ENCODE results near the gene KDM3B. TPM values are rescaled to one million over a fixed set of nuclear protein-coding genes. Genes with fewer than 3 reads are reported as not detected.
A peak's percentile ranks its signal among the peaks of the same experiment; 100 is the strongest.

The KDM3B gene
- total and polyA plus RNA-seq, 9 of the 15 experiments (the other 6 are each of a cell fraction or from before 2014, with no cell fraction given): 13.8 to 62.8 (median 41.9) TPM

GRCh38 chr5:138464388-138465260 is 112.1 kb downstream of the KDM3B start (continued):
- TF ChIP-seq ZBTB40 (IDR thresholded peaks at IDR 0.05): peak; percentile 53; the same call in 1 of the 2 replicates
- no peak for TF ChIP-seq ZBTB40 (CRISPR knock-in tag; IDR thresholded peaks at IDR 0.05)
- TF ChIP-seq ZNF644 (tag; IDR thresholded peaks at IDR 0.05; ENCODE audit: low read depth): no peak
- 0 out of 2 replicates have a peak, but pooled peaks have one; percentile 16 for TF ChIP-seq ZBED1 (IDR thresholded peaks at IDR 0.05)
- no peak for TF ChIP-seq ZBTB5 (IDR thresholded peaks at IDR 0.05)
- TF ChIP-seq MTA2 (IDR thresholded peaks at IDR 0.05; ENCODE audit: low read depth): no peak
- no peak for TF ChIP-seq ETS2 (tag; IDR thresholded peaks at IDR 0.05; ENCODE audit: borderline replicate concordance, poor library complexity, severe bottlenecking)
- no peak for TF ChIP-seq FOXM1 (IDR thresholded peaks at IDR 0.05; ENCODE audit: low read depth)
- 0 out of 2 replicates have a peak, but pooled peaks have one; percentile 7 for TF ChIP-seq FOXM1 (CRISPR knock-in tag; IDR thresholded peaks at IDR 0.05; ENCODE audit: low read depth)
- peak; percentile 67 for TF ChIP-seq MYC (IDR thresholded peaks at IDR 0.05; ENCODE audit: low read depth, low read length)
- TF ChIP-seq MYC (CRISPR knock-in tag; IDR thresholded peaks at IDR 0.05; ENCODE audit: borderline replicate concordance, low read depth): peak; percentile 82; the same call in 1 of the 2 replicates
- no peak for TF ChIP-seq PHB2 (IDR thresholded peaks at IDR 0.05; ENCODE audit: low read depth)
- TF ChIP-seq HDAC2 (IDR thresholded peaks at IDR 0.05): no peak
- TF ChIP-seq CC2D1A (IDR thresholded peaks at IDR 0.05): 0 out of 2 replicates have a peak, but pooled peaks have one; percentile 22
- no peak for TF ChIP-seq ZNF324 (CRISPR knock-in tag; IDR thresholded peaks at IDR 0.05)
- TF ChIP-seq RNF2 (IDR thresholded peaks at IDR 0.05): peak; percentile 91
- TF ChIP-seq LEF1 (IDR thresholded peaks at IDR 0.05): no peak
